Esophagus muscularis mucosa (tissue), 3 donors: ENCODE measurements around the gene UROC1.

Source experiments
- CTCF ChIP-seq, 3 experiments: fragments of 200-600 bp in 2 of 3; fragments of 450-650 bp in 1 of 3; sonication (generic) in 2 of 3; IDR thresholded peaks; one replicate each; pipeline ENCODE4 v1.5.1; 2017 to 2019; ENCODE audit warnings: antibody characterized with exemption in 3 of 3, mild to moderate bottlenecking in 2 of 3, moderate library complexity in 1 of 3
- POLR2A ChIP-seq: fragments of 450-650 bp; IDR thresholded peaks from one replicate; pipeline ENCODE4 v1.6.1; 2017; ENCODE audit warnings: antibody characterized with exemption, moderate library complexity, mild to moderate bottlenecking, low read depth
- POLR2AphosphoS5 ChIP-seq, 2 donors: sonication (generic); formaldehyde crosslinking; IDR thresholded peaks; one replicate each; pipeline ENCODE4 v1.6.1; 2017; ENCODE audit warnings: antibody characterized with exemption in 2 of 2

- TF ChIP-seq POLR2AphosphoS5 (IDR thresholded peaks at IDR 0.05) (no peak), CTCF (IDR thresholded peaks at IDR 0.05) (no peak), POLR2A (no peak)
Observed at GRCh38 chr3:126452213-126452612, 65.4 kb downstream of the UROC1 start.
